NT2/D1 (cell line): ENCODE measurements around the gene BTG1.

Experiments
- SUZ12 ChIP-seq: IDR thresholded peaks from 2 replicates; pipeline ENCODE4 v1.6.1; 2011; ENCODE audit not compliant: insufficient read length, insufficient read depth; ENCODE audit errors: extremely low read depth
- YY1 ChIP-seq: IDR thresholded peaks from 2 replicates; pipeline ENCODE4 v1.6.1; 2011; ENCODE audit not compliant: insufficient read length, insufficient read depth
- ZNF274 ChIP-seq: IDR thresholded peaks from 2 replicates; pipeline ENCODE4 v1.6.1; 2011; ENCODE audit warnings: mild to moderate bottlenecking, low read depth, low read length

DNA sequence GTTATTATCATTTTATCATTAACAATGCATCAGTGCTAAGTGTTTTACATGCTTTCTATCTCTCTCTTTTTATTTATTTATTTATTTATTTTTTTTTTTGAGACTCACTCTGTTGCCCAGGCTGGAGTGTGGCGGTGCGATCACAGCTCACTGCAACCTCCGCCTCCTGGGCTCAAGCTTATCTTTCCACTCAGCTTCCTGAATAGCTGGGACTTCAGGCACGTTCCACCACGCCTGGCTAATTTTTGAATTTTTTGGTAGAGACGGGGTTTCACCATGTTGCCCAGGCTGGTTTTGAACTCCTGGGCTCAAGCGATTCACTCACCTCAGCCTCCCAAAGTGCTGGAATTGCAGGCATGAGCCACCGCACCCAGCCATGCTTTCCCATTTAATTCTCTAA lies 3.9 kb upstream of the BTG1 start:
- TF ChIP-seq SUZ12 (no peak), ZNF274 (no peak), YY1 (no peak)
